Lower lobe of right lung (tissue), 2 donors: ENCODE measurements around the gene CSNK1E. TPM values are rescaled to one million over a fixed set of nuclear protein-coding genes. Genes with fewer than 3 reads are reported as not detected.

Experiments
- ATAC-seq, 2 donors: fragments of 200-7000 bp; cut with Tn5 transposase; one replicate each; pipeline ENCODE4 v1.9.1; 2020 to 2022; ENCODE audit warnings: mild to moderate bottlenecking in 2 of 2, moderate library complexity in 2 of 2
- DNase-seq: peaks from one replicate; pipeline ENCODE4 v3.0.0-alpha.2; 2020
- H3K27ac ChIP-seq: fragments of 200-600 bp; one replicate; pipeline ENCODE4 v1.8.0; 2022
- H3K27me3 ChIP-seq: fragments of 200-600 bp; one replicate; pipeline ENCODE4 v1.8.0; 2022; ENCODE audit warnings: low read depth
- H3K36me3 ChIP-seq: fragments of 200-600 bp; one replicate; pipeline ENCODE4 v1.8.0; 2022; ENCODE audit warnings: mild to moderate bottlenecking
- H3K4me1 ChIP-seq: fragments of 200-600 bp; one replicate; pipeline ENCODE4 v1.8.0; 2022
- H3K4me3 ChIP-seq: fragments of 200-600 bp; one replicate; pipeline ENCODE4 v1.8.0; 2022; ENCODE audit warnings: mild to moderate bottlenecking
- H3K9me3 ChIP-seq: fragments of 200-600 bp; one replicate; pipeline ENCODE4 v1.8.0; 2022
- CTCF ChIP-seq: fragments of 200-600 bp; IDR thresholded peaks from one replicate; pipeline ENCODE4 v1.8.0; 2022; ENCODE audit warnings: antibody characterized with exemption, mild to moderate bottlenecking
- intact Hi-C: fragments of 100-400 bp; cut with DNase I; formaldehyde crosslinking; loops from one replicate; pipeline ENCODE4 v1.11.0; 2022
- total RNA-seq: library from RNA; stranded (reverse); fragmentation: NEBNext Ultra II Directional; extraction: Animal tissue kit (Norgen Biotek cat#: 25700); gene quantifications from one replicate; pipeline ENCODE4 v1.2.1, GENCODE V29; 2021
- donor health status: DM: no; HTN: yes; CAD: no; lungs with severe emphysema.

CSNK1E gene
- total RNA-seq, 1 donor from 2014 or later = 126 TPM

- no peak overlapping the region for H3K4me3 ChIP-seq
- no peaks in the 10 kb centered on the region for H3K27me3 ChIP-seq
- no peak for TF ChIP-seq CTCF
- intact Hi-C loops = no loop called here
- H3K4me1 ChIP-seq = peaks cover 13% of the 10 kb centered on the region
- no peaks in the 10 kb centered on the region for H3K36me3 ChIP-seq
- no peak overlapping the region for H3K27ac ChIP-seq
- H3K9me3 ChIP-seq = no peaks in the 10 kb centered on the region
- no peak for ATAC-seq
- DNase-seq = no peak
These were observed 17.8 kb upstream of the CSNK1E start for GRCh38 chr22:38335077-38335476.

GRCh38 chr22:38327805-38328204 lies 10.6 kb upstream of the CSNK1E start:
- intact Hi-C loops = no loop called here
- Histone ChIP-seq H3K27ac (no peak overlapping the region), H3K4me1 (no peaks in the 10 kb centered on the region), H3K9me3 (no peaks in the 10 kb centered on the region), H3K27me3 (no peaks in the 10 kb centered on the region), H3K36me3 (no peaks in the 10 kb centered on the region), H3K4me3 (no peak overlapping the region)
- DNase-seq = no peak
- no peak for TF ChIP-seq CTCF
- ATAC-seq = no peak

- Histone ChIP-seq H3K4me1 (no peaks in the 10 kb centered on the region), H3K27ac (no peak overlapping the region), H3K9me3 (no peaks in the 10 kb centered on the region), H3K4me3 (no peak overlapping the region), H3K36me3 (no peaks in the 10 kb centered on the region), H3K27me3 (no peaks in the 10 kb centered on the region)
- intact Hi-C loops = no loop called here
- ATAC-seq (no peak), DNase-seq (no peak)
- no peak for TF ChIP-seq CTCF
These were observed 10.2 kb upstream of the CSNK1E start for GRCh38 chr22:38327396-38327795.

- DNase-seq (no peak), ATAC-seq (no peak)
- no peak for TF ChIP-seq CTCF
- intact Hi-C loops = no loop called here
- Histone ChIP-seq H3K4me3 (no peak overlapping the region), H3K36me3 (no peaks in the 10 kb centered on the region), H3K4me1 (no peaks in the 10 kb centered on the region), H3K27ac (no peak overlapping the region), H3K27me3 (no peaks in the 10 kb centered on the region), H3K9me3 (no peaks in the 10 kb centered on the region)
These were observed 8.4 kb upstream of the CSNK1E start for GRCh38 chr22:38325587-38325986.

- no peak overlapping the region for H3K27ac ChIP-seq
- H3K4me3 ChIP-seq = no peak overlapping the region
- no peaks in the 10 kb centered on the region for H3K36me3 ChIP-seq
- TF ChIP-seq CTCF = no peak
- ATAC-seq = no peak
- H3K27me3 ChIP-seq = no peaks in the 10 kb centered on the region
- no peak for DNase-seq
- no peaks in the 10 kb centered on the region for H3K9me3 ChIP-seq
- intact Hi-C loops = no loop called here
- peaks cover 17% of the 10 kb centered on the region for H3K4me1 ChIP-seq
These were observed 3.6 kb upstream of the CSNK1E start for GRCh38 chr22:38320605-38321402.
